GM21786 (cell line): ENCODE results near the gene PRH2.

Source experiments
- ATAC-seq: cut with Tn5 transposase; IDR thresholded peaks from one replicate; pipeline ENCODE4 v1.9.1; 2021; ENCODE audit not compliant: unreplicated experiment

PRH2 gene

DNA sequence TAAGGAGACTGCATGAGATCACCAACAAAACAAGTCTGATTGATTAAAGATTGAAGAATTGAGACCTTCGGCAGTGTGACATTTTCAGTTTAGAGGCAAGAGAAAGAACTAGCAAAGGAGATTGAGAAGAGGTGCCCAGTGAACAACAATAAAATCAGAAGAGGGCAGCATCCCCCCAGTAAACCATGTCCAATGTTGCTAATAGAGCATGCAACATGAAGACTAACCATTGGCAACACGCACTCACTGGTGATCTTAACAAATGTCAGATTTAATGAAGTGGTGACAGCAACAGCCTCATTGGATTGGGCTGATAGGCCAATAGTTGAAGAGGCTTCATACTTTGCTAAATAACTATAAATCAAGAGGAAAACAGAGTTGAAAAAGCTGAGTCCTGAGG is 30.8 kb downstream of the PRH2 start:
- no peak for ATAC-seq

DNA sequence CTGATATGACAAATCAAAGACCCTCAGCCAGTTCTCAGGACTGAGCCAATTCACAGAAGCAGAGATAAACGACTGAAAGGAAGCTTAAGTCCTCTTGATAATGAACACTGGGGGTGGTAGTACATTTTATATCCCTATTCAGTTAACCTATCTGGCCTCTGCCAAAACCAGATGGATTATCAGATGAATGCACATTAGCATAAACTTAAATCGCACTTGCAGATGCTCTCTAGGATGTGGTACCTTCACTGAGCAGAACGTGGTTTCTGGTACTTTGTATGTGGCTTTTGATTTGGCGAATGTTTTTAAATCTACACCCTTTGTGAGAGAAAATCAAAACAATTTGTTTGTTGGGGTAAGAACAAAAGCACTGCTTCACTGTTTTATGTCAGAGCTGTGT is 31.2 kb downstream of the PRH2 start:
- no peak for ATAC-seq

DNA sequence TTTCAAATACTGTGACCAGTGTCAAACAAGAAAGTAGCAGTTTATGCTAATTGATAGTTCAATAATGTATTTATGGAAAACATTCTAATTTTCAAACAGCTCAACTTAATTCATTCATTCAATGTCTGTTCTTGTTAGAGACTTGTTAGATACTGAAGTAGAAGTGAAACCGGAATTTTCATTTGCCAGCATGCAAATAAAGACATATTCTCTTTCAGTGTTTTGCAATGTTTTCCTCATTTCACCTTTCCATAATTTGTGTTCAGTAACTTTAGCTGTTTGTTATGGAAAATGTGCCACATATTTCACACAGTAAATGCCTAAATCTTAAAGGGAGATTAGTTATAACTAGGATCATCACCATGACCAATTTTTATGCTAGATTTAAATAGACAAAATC is 36.4 kb downstream of the PRH2 start:
- no peak for ATAC-seq

DNA sequence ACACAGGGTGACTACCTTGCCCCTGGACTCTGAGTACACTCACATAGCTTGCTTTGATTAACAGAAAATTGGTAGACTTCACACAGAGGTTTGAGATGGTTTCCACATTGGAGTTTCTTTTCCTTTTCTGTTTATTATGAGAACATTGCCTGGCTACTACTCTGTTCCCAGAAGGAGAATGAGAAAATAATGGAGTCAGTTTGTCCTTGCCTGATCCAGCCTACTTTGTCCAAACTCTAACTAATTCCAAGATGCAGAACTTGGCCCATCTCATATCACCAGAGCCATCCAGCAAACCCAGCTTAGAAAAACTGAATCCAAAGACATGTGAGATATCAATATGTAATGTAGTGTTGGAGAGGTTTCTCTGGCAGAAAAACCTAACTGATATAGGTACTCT is 37.3 kb downstream of the PRH2 start:
- ATAC-seq: no peak

DNA sequence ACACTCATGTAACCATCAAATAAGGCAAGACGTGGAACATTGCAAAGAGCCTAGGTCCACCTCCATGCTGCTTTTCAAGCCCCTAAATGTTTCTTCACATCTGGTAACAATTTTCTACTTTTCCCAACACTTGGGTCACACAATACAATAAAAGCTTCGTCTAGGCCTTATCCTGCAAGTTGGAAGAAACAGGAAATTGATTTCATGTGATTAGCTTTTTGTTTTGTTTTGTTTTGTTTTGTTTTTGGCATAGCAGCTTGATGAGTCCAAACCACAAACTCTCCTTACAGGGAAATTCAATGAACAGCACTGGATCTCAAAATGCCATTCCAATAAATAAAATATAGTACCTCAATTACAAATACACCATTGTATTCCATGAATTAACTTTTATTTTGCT is 38.4 kb downstream of the PRH2 start:
- no peak for ATAC-seq

DNA sequence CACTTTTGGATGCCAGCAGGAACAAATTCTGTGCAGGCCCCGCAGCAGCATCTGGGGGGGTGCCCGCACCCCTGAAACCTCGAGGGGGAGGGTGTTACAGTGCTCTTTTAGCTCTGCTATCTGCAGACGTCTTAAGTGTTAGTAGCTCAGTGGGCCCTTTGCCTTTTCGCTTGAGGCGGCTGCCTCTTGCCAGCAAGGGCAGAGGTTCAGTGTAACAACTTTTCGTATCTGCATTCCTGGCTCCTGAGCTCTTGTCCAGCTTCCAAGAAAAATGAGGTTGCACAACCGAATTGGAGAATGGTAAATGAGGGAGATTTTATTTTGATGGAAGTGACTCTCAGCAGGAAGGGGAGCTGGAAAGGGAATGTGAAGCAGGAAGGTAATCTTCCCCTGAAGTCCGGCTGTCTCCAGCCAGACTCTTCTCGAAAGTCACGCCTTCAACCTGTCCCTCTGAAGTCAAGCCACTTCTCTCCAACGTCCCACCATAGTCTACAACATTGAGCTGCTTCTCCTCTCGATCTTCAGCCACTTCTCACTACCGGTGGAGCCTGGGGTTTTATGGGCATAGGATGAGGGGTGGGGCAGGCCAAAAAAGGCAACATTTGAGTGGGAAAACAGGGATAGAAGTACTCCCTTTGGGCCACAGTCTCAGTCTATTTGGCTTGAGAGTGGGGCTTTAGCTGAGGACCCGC is 39.9 kb downstream of the PRH2 start:
- no peak for ATAC-seq

DNA sequence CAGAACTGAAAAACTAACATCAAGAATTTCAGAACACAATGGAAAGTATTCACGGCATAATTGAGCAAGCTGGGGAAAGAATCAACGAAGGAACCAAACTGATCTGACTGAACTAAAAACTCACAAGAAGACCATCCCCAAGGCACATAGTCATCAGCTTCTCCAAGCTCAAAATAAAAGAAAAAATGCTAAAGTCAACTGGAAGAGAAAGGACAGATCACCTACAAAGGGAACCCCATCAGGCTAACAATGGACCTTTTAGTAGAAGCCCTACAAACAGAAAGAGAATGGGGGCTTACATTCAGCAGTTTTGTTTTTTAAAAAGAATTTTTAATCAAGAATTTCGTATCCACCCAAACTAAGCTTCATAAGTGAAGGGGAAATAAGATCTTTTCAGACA is 45.9 kb downstream of the PRH2 start:
- no peak for ATAC-seq

DNA sequence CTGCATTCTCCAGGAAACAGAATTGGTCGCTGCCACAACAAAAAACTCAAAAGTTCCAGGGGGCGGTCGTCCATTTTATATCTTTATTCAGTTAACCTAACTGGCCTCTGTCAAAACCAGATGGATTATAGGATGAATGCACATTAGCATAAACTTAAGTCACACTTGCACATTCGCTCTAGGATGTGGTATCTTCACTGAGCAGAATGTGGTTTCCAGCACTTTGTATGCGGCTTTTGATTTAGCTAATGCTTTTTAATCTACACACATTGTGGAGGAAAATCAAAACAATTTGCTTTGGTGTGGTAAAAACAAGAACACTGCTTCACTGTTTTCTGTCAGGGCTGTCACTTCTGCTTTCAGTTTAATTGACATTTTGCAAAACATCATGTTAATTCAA is 53.2 kb downstream of the PRH2 start:
- no peak for ATAC-seq
